NAMALWA (cell line): Measurements from ENCODE around the gene MN1.

Experiments
- DNase-seq: peaks from one replicate; pipeline ENCODE4 v3.0.0-alpha.2; 2015; ENCODE audit warnings: low spot score

The MN1 gene

DNA sequence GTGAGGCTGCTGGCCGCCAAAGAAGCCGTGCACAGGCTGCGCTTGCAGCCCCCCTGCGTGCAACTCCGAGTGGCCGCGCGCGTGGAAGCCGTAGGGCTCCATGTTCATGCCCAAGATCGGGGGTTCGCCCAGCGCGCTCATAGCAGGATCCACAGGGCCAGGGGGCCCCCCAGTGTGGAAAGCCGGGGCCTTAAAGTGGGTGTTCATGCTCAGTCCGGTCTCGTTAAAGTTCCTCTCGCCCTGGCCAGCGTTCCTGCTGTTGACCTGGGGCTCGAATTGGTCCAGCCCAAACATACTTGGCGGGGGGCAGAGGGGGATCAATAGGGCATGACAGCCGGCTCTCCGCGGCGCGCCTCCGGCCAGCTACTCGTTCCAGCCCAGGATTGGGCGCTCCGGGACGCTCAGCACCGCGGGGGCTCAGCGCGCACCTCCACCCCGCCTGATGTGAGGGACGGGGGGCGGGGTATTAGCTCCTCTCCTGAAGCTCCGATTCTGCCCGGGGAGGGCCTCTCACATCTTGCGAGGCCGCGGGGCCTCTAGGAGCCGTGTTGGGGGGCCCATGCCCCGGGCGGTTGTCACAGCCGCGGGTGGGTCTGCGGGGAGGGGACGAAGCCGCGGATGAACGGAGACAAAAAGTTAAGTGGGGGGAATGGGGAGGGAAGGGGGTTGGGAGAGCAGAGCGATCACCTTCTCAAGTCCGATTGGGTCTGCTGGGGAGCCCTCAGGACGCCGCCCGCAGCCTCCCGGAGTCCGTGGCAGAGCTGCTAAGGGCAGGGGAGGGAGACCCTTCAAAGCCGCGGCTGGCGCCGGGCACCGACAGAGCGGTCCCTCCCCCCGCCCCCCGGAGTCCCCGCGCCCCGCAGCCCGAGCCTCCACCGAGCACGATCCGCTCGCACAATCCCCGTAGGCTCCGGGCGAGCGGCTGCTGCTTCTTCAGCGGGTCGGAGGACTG is 1.0 kb downstream of the MN1 start:
- DNase-seq, result no peak

- no peak for DNase-seq
Measured at GRCh38 chr22:27799827-27800249, 1.7 kb downstream of the MN1 start.

GRCh38 chr22:27799015-27799826 is 2.3 kb downstream of the MN1 start:
- no peak for DNase-seq

DNA sequence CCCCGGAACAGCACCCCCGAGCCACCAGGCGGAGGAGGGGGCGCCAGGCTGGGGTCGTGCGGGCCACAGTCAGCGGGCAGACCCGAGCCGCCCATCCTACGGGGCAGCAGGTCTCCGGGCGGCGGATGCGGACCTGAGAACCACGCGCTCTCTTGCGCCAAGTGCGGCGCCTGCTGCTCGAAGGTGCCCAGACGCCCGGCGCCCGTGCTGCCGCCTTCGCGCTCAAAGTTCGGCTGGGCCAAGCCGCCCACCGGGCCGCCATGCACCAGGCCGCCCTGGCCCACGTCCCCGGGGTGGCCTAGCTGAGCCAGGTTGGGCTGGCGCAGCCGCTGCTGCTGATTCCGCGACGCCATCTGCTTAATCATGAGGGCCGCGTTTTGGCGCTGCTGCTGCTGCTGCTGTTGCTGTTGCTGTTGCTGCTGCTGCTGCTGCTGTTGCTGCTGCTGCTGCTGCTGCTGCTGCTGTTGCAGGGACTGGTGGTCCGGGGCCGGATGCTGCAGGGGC is 3.0 kb downstream of the MN1 start:
- no peak for DNase-seq

GRCh38 chr22:27797520-27798391 is 3.8 kb downstream of the MN1 start:
- no peak for DNase-seq

DNA sequence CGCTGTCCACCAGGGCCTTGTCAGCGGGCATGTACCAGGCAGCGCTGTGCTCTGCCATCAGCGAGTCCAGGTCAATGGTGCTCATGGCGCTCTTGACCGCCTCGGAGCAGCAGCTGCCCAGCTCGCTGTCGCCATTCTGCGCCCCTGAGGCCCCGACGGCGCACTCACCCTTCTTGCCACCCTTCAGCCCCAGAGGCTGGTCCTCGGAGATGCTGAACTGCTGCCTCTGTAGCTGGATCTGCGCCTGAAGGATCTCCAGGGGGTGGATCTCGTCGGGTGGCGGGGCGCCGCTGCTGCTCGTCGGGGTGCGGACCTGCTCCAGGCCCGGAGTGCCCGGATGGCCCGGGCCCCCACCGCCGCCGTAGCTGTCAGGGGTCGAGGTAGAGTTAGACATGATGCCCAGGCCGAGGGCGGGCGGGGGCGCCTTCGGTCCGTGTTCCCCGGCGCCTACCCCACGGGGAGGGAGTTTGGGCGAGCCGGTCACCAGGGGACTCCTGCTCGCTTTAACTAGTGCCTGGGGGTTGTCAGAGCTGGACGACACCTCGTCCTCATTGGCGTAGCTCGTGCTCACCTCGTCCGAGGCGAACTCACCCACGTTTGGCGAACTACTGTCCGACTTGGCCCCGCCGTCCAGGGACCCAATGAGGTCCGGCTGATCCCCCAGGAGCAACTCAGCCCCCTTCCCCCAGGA is 4.6 kb downstream of the MN1 start:
- no peak for DNase-seq

DNA sequence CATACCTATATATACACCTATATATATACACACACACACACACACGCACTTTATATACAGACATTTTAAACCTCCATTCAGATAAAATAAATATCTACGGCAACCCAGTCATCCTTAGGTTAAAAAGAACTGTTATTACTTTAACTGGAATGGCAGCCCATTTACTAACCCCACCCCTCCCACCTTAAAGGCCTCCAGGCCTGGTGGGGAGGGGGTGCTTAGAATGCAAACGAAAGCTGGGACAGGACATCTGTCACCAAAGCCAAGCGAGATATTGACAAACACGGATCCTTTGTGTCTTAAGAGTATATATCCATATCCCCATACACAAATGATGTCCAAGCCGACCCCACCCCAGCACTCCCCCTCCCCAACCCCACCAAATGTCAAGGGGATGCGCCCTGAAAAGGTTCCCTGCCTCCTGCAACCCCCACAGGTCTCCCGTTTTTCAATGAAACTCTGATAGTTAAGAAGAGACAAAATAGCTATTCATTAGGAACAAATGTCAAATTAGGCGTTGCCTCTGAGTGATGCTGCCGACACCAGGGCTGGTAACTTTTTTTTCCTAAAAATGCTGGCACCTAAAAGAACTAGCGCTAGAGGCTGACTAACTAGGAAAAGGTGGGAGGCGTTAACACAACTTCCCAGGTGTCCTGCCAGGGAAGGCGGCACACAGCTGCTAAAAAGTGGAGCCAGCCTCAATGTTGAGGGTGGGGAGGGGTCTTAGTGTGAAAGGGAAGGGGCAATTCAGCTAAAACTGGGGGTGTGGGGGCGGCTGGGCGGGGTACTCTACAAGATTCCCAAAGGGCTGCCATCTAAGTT is 5.6 kb downstream of the MN1 start:
- no peak for DNase-seq

DNA sequence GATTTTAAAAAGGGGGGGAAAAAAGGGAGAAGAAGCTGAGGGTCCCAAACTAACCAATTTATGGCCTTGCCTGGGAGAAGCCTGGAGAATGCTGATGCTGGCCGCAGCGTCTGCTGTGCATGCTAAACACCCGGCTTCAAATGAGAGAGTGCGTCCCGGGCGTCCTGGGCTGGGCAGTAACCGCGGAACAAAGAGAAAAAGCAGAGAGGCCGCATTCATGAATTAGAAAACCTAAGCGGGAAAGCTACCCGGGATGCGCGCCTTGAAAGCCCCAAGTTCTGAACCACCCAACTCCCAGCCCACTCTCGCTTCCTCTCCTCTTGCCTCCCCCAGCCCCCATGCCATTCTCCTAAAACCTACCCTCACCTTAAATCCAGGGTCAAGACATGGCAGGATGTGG is 6.5 kb downstream of the MN1 start:
- no peak for DNase-seq

GRCh38 chr22:27794226-27794625 is 7.3 kb downstream of the MN1 start:
- DNase-seq, result no peak

GRCh38 chr22:27793576-27793975 is 8.0 kb downstream of the MN1 start:
- no peak for DNase-seq

DNA sequence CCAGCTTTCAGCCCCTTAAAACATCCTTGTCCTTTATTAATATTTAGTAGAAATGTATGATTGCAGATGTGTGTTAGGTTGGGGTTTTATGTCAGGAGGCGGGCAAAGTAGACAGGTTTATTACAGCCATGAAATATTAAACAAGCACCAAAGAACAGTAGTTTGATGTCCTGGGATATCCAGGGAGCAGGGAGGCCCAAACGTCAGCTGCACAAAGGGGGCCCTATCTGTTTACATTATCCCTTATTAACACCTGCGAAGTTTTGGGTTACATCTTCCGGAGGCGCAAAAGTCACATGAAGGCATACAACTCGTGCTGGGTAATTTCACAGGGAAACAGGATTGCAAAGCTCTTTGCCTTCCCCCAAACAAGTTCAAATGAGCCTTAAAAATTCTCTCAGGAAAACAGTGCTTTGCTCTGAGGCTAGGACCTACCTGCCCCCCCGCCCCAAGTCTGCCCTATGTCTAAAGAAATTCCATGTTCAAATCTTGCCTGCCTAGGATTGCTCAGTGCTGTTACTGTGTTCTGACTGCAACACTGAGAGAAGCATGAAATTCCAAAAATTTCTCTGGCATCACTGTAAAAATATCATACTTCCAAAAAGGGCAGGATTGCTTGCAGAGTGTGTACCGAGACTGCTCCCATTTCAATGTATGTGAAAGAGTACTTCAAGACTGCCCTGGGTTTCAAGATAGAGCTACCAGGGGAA is 8.9 kb downstream of the MN1 start:
- no peak for DNase-seq

- DNase-seq, result no peak
Measured at GRCh38 chr22:27791859-27792241, 9.7 kb downstream of the MN1 start.

DNA sequence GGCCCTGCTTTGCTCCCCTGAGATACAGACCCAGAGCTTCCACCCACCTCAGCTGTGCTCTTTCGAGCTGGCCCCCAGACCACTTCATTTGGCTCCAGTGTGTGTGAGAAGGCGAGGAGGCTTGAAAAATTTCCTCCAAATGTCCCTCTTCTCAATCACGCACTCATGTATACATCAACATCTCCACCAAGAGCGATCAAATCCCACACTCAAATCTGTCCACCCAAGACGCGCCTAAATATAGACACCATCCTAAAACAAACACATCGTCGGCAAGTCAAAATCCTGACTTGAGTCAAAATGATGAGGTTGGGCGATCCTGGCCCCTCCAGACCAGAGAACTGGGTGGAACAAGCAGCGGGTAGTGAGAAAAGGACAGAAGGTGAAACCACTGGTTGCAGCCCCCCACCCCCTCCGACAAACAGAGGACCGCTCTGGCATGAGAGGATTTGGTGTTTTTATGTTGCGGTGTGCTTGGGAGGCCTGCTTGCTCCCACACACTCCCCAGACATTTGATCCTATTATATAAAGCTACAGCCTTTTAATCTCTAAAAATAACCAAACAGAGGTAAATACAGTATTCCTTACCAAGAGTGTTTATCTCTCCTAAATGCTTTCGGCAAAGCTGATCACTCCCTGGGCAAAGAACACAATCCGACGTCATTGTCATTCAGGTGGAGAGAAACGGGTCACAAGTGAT is 10.2 kb downstream of the MN1 start:
- DNase-seq, result no peak

DNA sequence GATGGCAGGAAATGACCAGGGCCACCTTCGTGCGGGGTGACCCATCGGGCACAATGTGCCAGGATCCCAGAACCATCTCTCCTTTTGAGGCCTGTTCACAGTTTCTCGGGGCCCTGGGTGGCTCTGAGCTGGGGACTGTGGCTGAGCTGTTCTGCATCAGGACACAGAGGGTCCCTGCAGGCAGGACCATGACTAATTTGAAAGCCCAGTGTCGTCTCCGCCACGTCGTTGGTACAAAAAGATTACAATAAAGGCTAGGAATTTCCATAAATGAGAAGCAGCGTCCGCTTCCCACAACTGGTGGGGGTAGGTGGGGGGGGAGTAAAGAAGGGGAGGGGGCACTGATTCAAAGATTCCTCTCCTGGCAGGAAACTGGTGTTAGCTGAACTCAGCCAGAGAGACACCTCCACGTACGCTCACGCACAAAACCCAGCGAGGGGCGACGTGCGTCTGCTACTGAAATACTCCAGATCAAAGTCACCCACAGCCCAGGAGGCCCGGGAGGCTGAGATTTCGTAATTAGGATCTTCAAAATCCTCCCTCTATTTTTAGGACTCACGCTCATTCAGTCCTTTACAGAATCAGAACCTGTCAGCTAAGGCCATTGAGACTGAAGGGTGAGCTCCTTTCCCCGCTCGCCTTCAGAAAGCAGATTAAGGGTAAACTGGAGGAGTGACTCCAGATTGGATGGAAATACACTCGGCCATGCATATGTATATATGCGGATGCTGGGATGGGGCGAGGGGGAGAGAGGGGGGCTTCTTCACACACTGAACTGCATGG is 11.0 kb downstream of the MN1 start:
- DNase-seq, result no peak

- no peak for DNase-seq
Measured at GRCh38 chr22:27788500-27789288, 12.9 kb downstream of the MN1 start.

GRCh38 chr22:27786965-27787364 is 14.6 kb downstream of the MN1 start:
- DNase-seq, result no peak

DNA sequence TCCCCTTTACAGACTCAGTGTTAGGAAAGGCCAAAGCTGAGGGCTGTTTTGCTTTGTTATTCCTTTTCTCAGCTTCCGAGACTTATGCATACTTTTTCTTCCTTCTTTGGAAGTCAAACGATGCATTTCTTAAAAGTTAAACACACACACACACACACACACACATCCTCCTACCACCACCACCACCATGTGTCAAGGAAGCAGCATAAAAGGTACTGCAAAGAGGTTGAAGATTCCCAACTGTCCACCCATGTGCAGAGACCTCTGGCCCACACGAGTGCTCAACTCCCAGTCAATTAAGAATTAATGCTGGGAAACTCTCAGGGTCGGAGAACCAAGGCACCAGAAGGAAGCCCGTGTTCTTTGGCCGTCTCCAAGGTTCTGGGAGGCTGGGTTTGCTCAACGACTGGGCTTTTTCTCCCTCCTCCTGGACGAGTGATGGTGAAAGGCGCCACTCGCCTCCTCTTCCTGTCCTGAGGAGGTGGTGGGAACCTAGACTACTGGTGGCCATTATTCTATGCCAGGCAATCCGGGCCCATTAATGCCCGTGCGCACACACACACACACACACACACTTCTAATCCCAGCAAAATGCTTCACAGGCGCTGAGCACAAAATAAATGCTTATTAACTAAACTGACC is 15.1 kb downstream of the MN1 start:
- DNase-seq, result no peak
